ENCODE data around the gene WWC2.
"Not testable (repeated sequence)": the region's sequence is repeated elsewhere in the genome, so short reads cannot be mapped to it uniquely, and the experiment has no call there.

Gene WWC2

GRCh38 chr4:183175631-183176232, 76.7 kb downstream of the WWC2 start:
- DNase-seq = no peak

- no peak for DNase-seq
Measured at GRCh38 chr4:183177001-183177400, 77.9 kb downstream of the WWC2 start.

GRCh38 chr4:183178201-183178600, 79.1 kb downstream of the WWC2 start:
- DNase-seq = no peak

- DNase-seq = no peak
Measured at GRCh38 chr4:183180096-183180495, 81.0 kb downstream of the WWC2 start.

GRCh38 chr4:183180621-183181020, 81.6 kb downstream of the WWC2 start:
- DNase-seq = no peak

- no peak for DNase-seq
Measured at GRCh38 chr4:183181081-183181480, 82.0 kb downstream of the WWC2 start.

- DNase-seq = no peak
Measured at GRCh38 chr4:183182873-183183725, 84.0 kb downstream of the WWC2 start.

- no peak for DNase-seq
Measured at GRCh38 chr4:183183906-183184535, 85.0 kb downstream of the WWC2 start.

- no peak for DNase-seq
Measured at GRCh38 chr4:183185018-183185417, 86.0 kb downstream of the WWC2 start.

GRCh38 chr4:183185559-183185958, 86.5 kb downstream of the WWC2 start:
- DNase-seq = no peak

- no peak for DNase-seq
Measured at GRCh38 chr4:183186813-183187212, 87.8 kb downstream of the WWC2 start.

- no peak for DNase-seq
Measured at GRCh38 chr4:183190900-183191527, 92.0 kb downstream of the WWC2 start.

GRCh38 chr4:183191630-183192029, 92.6 kb downstream of the WWC2 start:
- DNase-seq = no peak

GRCh38 chr4:183192571-183192970, 93.5 kb downstream of the WWC2 start:
- DNase-seq = no peak

- DNase-seq = not testable (repeated sequence)
Measured at GRCh38 chr4:183193730-183194338, 94.8 kb downstream of the WWC2 start.

GRCh38 chr4:183195534-183195933, 96.5 kb downstream of the WWC2 start:
- DNase-seq = no peak

- no peak for DNase-seq
Measured at GRCh38 chr4:183197140-183197539, 98.1 kb downstream of the WWC2 start.

- no peak for DNase-seq
Measured at GRCh38 chr4:183200453-183200852, 101.4 kb downstream of the WWC2 start.

GRCh38 chr4:183201331-183201730, 102.3 kb downstream of the WWC2 start:
- no peak for DNase-seq

- no peak for DNase-seq
Measured at GRCh38 chr4:183202523-183202922, 103.5 kb downstream of the WWC2 start.

- no peak for DNase-seq
Measured at GRCh38 chr4:183204793-183205192, 105.7 kb downstream of the WWC2 start.

GRCh38 chr4:183205193-183205592, 106.1 kb downstream of the WWC2 start:
- DNase-seq = no peak

GRCh38 chr4:183205709-183206108, 106.7 kb downstream of the WWC2 start:
- DNase-seq = no peak
